IPS DF 6.9 (cell line): ENCODE results near the gene KLHL12.

ENCODE experiments used
- DNase-seq: peaks from one replicate; pipeline ENCODE4 v3.0.0-alpha.2; 2013; ENCODE audit warnings: low read depth, low spot score
- H3K27ac ChIP-seq: one replicate; pipeline ENCODE4 v1.5.1; 2013; ENCODE audit warnings: low read length, control low read depth
- H3K27me3 ChIP-seq: 2 replicates; pipeline ENCODE4 v1.6.1; 2013; ENCODE audit warnings: mild to moderate bottlenecking, low read length; ENCODE audit not compliant: control insufficient read depth, insufficient read depth
- H3K36me3 ChIP-seq: 2 replicates; pipeline ENCODE4 v1.6.1; 2013; ENCODE audit warnings: low read length; ENCODE audit not compliant: control insufficient read depth, insufficient read depth
- H3K4me1 ChIP-seq: 2 replicates; pipeline ENCODE4 v1.6.1; 2013; ENCODE audit warnings: low read length; ENCODE audit not compliant: control insufficient read depth, insufficient read depth
- H3K4me3 ChIP-seq: 2 replicates; pipeline ENCODE4 v1.5.1; 2013; ENCODE audit warnings: mild to moderate bottlenecking, low read length
- H3K9me3 ChIP-seq: 2 replicates; pipeline ENCODE4 v1.6.1; 2013; ENCODE audit warnings: low read length, inconsistent platforms; ENCODE audit not compliant: control insufficient read depth, insufficient read depth
- WGBS: extraction: QIAGEN DNeasy Blood & Tissue Kit; methylation state at CpG from one replicate; pipeline ENCODE4 v1.1.7; 2013; ENCODE audit warnings: mixed read lengths, missing lambda C conversion rate; ENCODE audit not compliant: insufficient read length, insufficient coverage; 5-methylcytosine and 5-hydroxymethylcytosine counted together

KLHL12 gene

DNA sequence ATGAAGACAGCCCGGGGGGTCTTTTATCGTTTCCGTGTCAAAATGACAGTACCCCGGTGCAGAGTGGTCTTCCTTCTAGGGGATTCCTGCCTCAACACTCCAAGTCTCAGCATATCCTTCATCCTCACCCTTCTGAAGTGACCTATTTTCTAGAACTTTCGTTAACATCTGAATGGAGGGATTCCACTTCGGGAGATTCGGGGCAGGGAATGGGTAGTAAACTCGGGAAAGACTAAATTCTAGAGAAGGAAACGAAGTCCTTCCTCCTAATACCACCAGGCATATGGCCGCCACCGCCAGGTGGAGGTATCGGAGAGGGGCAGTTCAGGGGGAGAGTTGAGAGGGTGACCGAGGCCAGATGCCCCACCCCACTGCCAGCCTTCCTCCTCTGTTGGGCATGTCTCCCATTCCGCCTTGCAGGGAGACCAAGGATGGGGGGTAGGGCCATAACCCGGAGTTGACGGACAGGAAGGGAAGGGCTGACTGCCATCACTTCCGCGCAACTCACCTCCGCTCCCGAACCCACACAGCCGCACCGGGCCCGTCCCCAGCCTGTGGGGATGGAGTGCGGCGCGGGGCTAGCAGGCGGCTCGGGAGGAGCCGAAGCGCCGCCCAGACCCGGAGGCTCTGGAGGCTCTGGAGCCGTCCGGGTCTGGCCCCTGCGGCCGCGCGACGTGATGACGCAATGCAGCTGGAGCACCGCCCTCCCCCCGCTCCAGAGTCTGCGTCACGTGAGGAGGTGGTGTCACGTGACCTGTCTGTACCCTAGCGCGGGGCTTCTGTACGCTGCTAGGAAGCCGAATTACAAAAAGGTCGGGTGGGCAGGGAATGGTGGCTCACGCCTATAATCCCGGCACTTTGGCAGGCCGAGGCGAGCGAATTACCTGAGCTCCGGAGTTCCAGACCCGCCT is at the start of gene KLHL12:
Gene KLHL12 (minus strand): TSS at position 654 of the 911 bp plus-strand sequence. CDS start 2,072 bp downstream, outside the sequence.
- Histone ChIP-seq H3K27me3 (no peaks in the 10 kb centered on the region), H3K36me3 (no peaks in the 10 kb centered on the region), H3K27ac (no peak within 1 kb of the TSS), H3K4me1 (no peaks in the 10 kb centered on the region), H3K9me3 (no peaks in the 10 kb centered on the region), H3K4me3 (peak within 1 kb of the TSS; percentile 73; the same call in 1 of the 2 replicates)
- WGBS: no CpG with 5 or more reads among the region's 57 CpGs
- DNase-seq: peak; percentile 97

DNA sequence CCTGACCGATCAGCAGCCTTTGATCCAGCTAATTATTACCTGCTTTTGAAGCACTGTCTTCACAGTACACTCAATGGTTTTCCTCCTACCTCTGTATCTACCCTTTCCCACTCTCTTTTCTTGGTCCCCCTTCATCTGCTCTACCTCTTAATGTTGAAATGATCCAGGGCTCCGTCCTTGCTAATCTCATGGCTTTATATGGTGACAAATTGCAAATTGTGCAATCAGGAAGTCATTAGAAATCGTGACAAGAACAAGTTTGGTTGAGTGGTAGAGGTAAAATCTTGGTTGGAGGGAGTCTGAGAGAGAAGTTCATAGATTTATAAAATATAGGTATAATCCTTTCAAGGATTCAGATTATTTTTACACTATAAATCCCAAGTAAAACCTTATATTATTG is 49.6 kb upstream of the KLHL12 start:
- H3K27me3 ChIP-seq: no peaks in the 10 kb centered on the region
- H3K4me3 ChIP-seq: no peak overlapping the region
- H3K4me1 ChIP-seq: peaks cover 2% of the 10 kb centered on the region; the same call in 1 of the 2 replicates
- no peak overlapping the region for H3K27ac ChIP-seq
- no peaks in the 10 kb centered on the region for H3K9me3 ChIP-seq
- H3K36me3 ChIP-seq: no peaks in the 10 kb centered on the region
- no CpG with 5 or more reads among the region's 3 CpGs for WGBS
- no peak for DNase-seq

DNA sequence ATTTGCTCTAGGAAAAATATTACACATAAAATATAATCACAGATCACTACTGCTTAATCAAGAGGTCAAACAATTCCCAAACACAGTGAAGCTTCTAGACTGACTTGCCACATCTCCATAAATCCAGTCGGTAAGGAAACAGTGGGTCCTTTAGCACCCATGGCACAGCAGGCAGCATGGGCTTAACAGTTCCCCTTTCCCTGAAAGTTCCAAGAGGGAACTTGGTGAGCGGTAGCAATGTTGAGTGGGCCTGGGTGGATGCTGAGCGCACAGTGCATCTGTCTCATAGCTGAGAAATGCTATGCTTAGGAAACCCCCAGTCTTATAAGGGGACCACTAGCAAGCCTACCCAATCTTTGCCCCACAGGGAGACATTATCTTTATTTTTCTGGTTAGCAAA is 47.8 kb upstream of the KLHL12 start:
- no peak for DNase-seq
- no CpG with 5 or more reads among the region's 3 CpGs for WGBS
- no peaks in the 10 kb centered on the region for H3K27me3 ChIP-seq
- H3K4me1 ChIP-seq: peaks cover 2% of the 10 kb centered on the region; the same call in 1 of the 2 replicates
- H3K36me3 ChIP-seq: no peaks in the 10 kb centered on the region
- no peak overlapping the region for H3K4me3 ChIP-seq
- H3K9me3 ChIP-seq: no peaks in the 10 kb centered on the region
- no peak overlapping the region for H3K27ac ChIP-seq

DNA sequence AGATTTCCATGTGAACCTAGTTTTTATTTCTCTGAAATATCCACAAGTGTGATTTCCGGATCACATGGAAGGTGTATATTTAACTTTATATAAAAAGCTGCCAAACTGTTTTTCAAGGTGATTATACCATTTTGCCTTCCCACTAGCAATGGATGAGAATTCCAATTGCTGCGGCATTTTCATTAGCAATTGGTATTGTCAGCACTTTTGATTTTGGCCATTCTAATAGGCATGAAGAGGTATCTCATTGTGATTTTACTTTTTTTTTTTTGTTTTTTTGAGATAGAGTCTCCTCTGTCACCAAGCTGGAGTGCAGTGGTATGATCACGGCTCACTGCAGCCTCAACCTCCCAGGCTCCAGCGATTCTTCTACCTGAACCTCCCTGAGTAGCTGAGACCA is 45.0 kb upstream of the KLHL12 start:
- Histone ChIP-seq H3K4me1 (no peaks in the 10 kb centered on the region), H3K9me3 (no peaks in the 10 kb centered on the region), H3K27me3 (no peaks in the 10 kb centered on the region), H3K4me3 (no peak overlapping the region), H3K36me3 (no peaks in the 10 kb centered on the region), H3K27ac (no peak overlapping the region)
- no peak for DNase-seq
- WGBS: no CpG with 5 or more reads among the region's 4 CpGs

DNA sequence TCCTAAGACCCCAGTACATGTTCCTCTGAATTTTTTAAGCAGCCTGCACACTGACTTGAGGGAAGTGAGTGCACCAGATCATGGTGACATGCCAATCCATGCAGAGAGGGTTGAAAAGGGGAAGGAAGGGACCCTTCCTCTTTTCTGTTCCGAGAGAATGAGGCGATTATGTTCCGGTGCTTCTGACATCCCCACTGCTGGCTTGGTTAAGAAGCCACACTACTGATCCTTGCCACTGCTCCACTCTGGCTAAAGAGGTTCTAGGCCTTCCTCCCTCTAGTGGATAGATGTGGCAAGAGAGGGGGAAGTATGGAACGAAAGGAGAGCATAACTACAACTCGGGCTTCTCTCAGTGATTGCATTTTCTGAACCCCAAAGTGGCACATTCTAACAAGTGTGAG is 41.9 kb upstream of the KLHL12 start:
- no CpG with 5 or more reads among the region's 5 CpGs for WGBS
- no peak for DNase-seq
- H3K36me3 ChIP-seq: no peaks in the 10 kb centered on the region
- no peak overlapping the region for H3K27ac ChIP-seq
- H3K4me1 ChIP-seq: peaks cover 4% of the 10 kb centered on the region; the same call in 1 of the 2 replicates
- H3K4me3 ChIP-seq: no peak overlapping the region
- no peaks in the 10 kb centered on the region for H3K27me3 ChIP-seq
- no peaks in the 10 kb centered on the region for H3K9me3 ChIP-seq

DNA sequence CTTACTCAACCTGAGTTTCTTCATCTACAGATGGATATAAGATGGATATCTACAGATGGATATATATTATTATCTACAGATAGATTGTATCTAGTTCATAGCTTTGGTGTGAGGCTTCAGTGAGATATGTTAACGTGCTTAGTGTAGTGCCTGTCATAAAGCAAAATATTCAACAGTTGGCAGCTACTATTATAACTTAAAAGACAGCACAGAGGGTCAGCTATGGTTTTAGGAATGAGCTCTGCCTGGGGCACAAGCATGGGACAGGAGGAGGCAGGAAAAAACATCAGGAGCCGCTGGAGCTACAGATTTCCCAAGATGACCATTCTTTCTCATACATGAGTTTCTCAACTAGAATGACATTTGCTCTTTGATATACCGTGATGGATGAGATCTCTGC is 41.3 kb upstream of the KLHL12 start:
- H3K27ac ChIP-seq: no peak overlapping the region
- no CpG with 5 or more reads among the region's 3 CpGs for WGBS

DNA sequence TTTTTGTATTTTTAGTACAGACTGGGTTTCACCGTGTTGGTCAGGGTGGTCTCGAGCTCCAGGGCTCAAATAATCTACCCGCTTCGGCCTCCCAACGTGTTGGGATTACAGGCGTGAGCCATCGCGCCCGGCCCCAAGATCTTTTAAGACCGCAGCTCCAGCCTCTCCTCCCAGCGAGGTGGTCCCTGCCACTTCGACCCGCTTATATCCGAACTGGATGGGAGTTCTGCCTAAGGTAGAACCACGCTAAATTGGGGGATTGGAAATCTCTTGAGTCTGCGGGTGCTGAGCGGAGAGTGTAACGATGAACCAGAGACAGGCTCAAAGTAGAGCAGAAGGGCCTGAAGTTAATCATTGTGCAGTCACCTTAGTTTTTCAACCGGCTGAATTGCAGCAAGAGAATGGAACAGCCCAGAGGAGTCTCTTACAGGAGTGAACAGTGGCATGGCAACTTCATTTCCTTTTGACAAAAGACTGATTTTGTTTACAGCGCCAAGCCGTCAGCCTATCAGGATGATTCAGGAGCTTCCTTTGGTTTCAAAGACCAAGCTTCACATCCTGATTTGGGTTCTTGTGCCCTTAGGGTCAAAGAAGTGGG is 40.7 kb upstream of the KLHL12 start:
- Histone ChIP-seq H3K9me3 (no peaks in the 10 kb centered on the region), H3K27ac (no peak overlapping the region), H3K36me3 (no peaks in the 10 kb centered on the region), H3K4me1 (peaks cover 4% of the 10 kb centered on the region; the same call in 1 of the 2 replicates), H3K4me3 (peak overlapping the region; percentile 57; the same call in 1 of the 2 replicates), H3K27me3 (no peaks in the 10 kb centered on the region)
- WGBS: no CpG with 5 or more reads among the region's 21 CpGs
- no peak for DNase-seq

More for the DNA sequence above, 41.3 kb upstream of the KLHL12 start:
- no peaks in the 10 kb centered on the region for H3K36me3 ChIP-seq
- no peak overlapping the region; the same call in 1 of the 2 replicates for H3K4me3 ChIP-seq
- peaks cover 4% of the 10 kb centered on the region; the same call in 1 of the 2 replicates for H3K4me1 ChIP-seq
- DNase-seq: no peak
- no peaks in the 10 kb centered on the region for H3K27me3 ChIP-seq
- H3K9me3 ChIP-seq: no peaks in the 10 kb centered on the region

DNA sequence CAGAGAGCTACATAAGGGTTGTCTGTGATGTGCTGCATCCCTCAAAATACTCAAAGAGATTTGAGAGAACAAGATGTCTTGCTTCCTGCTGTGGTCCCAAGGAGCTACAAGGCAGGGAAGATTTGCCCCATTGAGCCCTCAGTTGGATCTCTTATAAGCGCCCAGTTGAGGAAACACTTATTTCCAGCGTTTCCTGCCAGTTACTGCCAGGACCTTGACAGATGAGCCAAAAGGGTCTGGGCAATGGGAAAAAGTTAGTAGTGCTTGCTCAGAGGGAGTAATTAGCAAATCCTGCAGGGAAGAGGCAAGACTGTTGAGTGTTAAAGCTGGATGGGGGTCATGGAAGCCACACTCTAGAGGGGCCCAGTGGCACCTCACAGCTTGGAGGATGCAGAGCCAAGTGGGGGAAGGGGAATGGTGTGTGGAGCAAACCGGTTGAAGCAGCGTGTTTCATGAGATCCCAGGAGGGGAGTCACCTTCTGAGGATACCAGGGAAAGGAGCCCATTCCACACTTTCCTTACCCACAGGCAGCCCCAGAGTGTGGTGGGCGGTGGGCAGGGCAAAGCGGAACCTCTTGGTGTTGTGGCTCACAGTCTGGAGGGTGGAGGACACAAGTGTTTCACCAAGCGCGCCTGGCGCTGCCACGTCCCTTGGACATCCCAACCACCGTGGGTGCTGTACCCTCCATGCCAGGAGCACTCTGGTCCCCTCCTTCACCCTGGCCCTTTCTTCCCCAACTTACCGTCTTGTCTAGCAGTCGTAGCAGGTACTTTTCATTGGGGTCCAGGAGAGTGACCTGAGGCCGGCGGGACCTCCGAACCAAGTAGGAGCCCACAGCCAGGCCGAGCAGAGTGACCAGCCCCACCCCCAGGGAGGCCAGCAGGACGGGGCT is 39.2 kb upstream of the KLHL12 start:
- Histone ChIP-seq H3K9me3 (no peaks in the 10 kb centered on the region), H3K27ac (no peak overlapping the region), H3K36me3 (peaks cover 3% of the 10 kb centered on the region; the same call in 1 of the 2 replicates), H3K27me3 (no peaks in the 10 kb centered on the region), H3K4me3 (peak overlapping the region; percentile 52; the same call in 1 of the 2 replicates), H3K4me1 (peaks cover 4% of the 10 kb centered on the region; the same call in 1 of the 2 replicates)
- no CpG with 5 or more reads among the region's 18 CpGs for WGBS
- no peak for DNase-seq

DNA sequence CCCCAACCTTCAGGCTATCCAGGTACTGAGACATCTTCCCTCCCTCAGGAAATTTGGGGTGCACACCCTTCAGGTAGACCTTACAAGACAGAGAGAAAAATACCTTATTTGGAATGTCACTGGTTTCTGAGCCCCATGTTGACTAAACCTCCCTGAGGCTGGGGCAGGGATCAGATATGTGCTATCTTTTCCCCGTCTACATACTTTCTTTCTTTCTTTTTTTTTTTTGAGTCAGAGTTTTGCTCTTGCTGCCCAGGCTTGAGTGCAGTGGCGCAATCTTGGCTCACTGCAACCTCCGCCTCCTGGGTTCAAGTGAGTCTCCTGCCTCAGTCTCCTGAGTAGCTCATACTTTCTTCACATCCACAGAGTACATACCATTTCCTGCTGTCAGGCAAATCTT is 38.4 kb upstream of the KLHL12 start:
- H3K4me3 ChIP-seq: no peak overlapping the region

More for the DNA sequence above, 38.4 kb upstream of the KLHL12 start:
- Histone ChIP-seq H3K4me1 (peaks cover 4% of the 10 kb centered on the region; the same call in 1 of the 2 replicates), H3K27me3 (no peaks in the 10 kb centered on the region), H3K36me3 (peaks cover 3% of the 10 kb centered on the region; the same call in 1 of the 2 replicates), H3K9me3 (no peaks in the 10 kb centered on the region), H3K27ac (no peak overlapping the region)
- DNase-seq: no peak
- no CpG with 5 or more reads among the region's 3 CpGs for WGBS
